Trophoblast cell (in vitro differentiated cells and primary cell): Measurements from ENCODE around the gene ZNF423.

Experiments
- DNase-seq, 2 donors: peaks; one replicate each; pipeline ENCODE4 v3.0.0-alpha.2; 2016
- H2AFZ ChIP-seq: 2 replicates; pipeline ENCODE4 v1.6.1; 2013; ENCODE audit warnings: low read length, moderate library complexity, mild to moderate bottlenecking; ENCODE audit not compliant: insufficient read depth, poor library complexity
- H2AK5ac ChIP-seq: 2 replicates; pipeline ENCODE4 v1.6.1; 2013; ENCODE audit warnings: mild to moderate bottlenecking, low read length
- H2BK120ac ChIP-seq: 2 replicates; pipeline ENCODE4 v1.6.1; 2013; ENCODE audit warnings: low read length, mild to moderate bottlenecking, moderate library complexity; ENCODE audit not compliant: insufficient read depth, poor library complexity
- H2BK12ac ChIP-seq: 2 replicates; pipeline ENCODE4 v1.6.1; 2013; ENCODE audit warnings: mild to moderate bottlenecking, low read length, moderate library complexity
- H2BK5ac ChIP-seq: 2 replicates; pipeline ENCODE4 v1.6.1; 2013; ENCODE audit warnings: low read length, low read depth, moderate library complexity, mild to moderate bottlenecking; ENCODE audit not compliant: poor library complexity
- H3K14ac ChIP-seq: 2 replicates; pipeline ENCODE4 v1.6.1; 2013; ENCODE audit warnings: mild to moderate bottlenecking, low read length
- H3K18ac ChIP-seq: 2 replicates; pipeline ENCODE4 v1.6.1; 2013; ENCODE audit warnings: mild to moderate bottlenecking, low read length
- H3K23ac ChIP-seq: 2 replicates; pipeline ENCODE4 v1.6.1; 2013; ENCODE audit warnings: low read length
- H3K27ac ChIP-seq: 2 replicates; pipeline ENCODE4 v1.5.1; 2013; ENCODE audit warnings: low read depth, mild to moderate bottlenecking, inconsistent platforms, low read length, moderate library complexity
- H3K27me3 ChIP-seq: 2 replicates; pipeline ENCODE4 v1.6.1; 2013; ENCODE audit warnings: inconsistent platforms, mild to moderate bottlenecking, low read length, moderate library complexity; ENCODE audit not compliant: insufficient read depth
- H3K36me3 ChIP-seq, 2 experiments: 1 replicate in 1 of 2; 2 replicates in 1 of 2; pipeline ENCODE4 v1.6.1; 2013; ENCODE audit warnings: low read length in 2 of 2, mild to moderate bottlenecking in 2 of 2, moderate library complexity in 1 of 2; ENCODE audit not compliant: insufficient read depth in 2 of 2, control insufficient read depth in 1 of 2
- H3K4ac ChIP-seq: 2 replicates; pipeline ENCODE4 v1.6.1; 2013; ENCODE audit warnings: low read depth, mild to moderate bottlenecking, low read length, moderate library complexity
- H3K4me1 ChIP-seq, 2 experiments: 1 replicate in 1 of 2; 2 replicates in 1 of 2; pipeline ENCODE4 v1.6.1; 2013; ENCODE audit warnings: low read length in 2 of 2, mild to moderate bottlenecking in 2 of 2, moderate library complexity in 1 of 2; ENCODE audit not compliant: insufficient read depth in 2 of 2, control insufficient read depth in 1 of 2
- H3K4me2 ChIP-seq: 2 replicates; pipeline ENCODE4 v1.6.1; 2013; ENCODE audit warnings: inconsistent platforms, mild to moderate bottlenecking, low read length, moderate library complexity
- H3K4me3 ChIP-seq: 2 replicates; pipeline ENCODE4 v1.5.1; 2013; ENCODE audit warnings: mild to moderate bottlenecking, low read depth, low read length, inconsistent platforms
- H3K79me1 ChIP-seq: one replicate; pipeline ENCODE4 v1.6.1; 2013; ENCODE audit warnings: low read length
- H3K79me2 ChIP-seq: 2 replicates; pipeline ENCODE4 v1.6.1; 2013; ENCODE audit warnings: low read length, mild to moderate bottlenecking; ENCODE audit not compliant: control insufficient read depth, insufficient read depth, poor library complexity
- H3K9ac ChIP-seq: 2 replicates; pipeline ENCODE4 v1.6.1; 2013; ENCODE audit warnings: mild to moderate bottlenecking, low read length
- H3K9me3 ChIP-seq: 2 replicates; pipeline ENCODE4 v1.6.1; 2013; ENCODE audit warnings: low read depth, mild to moderate bottlenecking, control low read depth, inconsistent platforms, low read length; ENCODE audit not compliant: insufficient read depth
- H4K12ac ChIP-seq: 2 replicates; pipeline ENCODE4 v1.6.1; 2013; ENCODE audit warnings: low read depth, mild to moderate bottlenecking, low read length, moderate library complexity
- H4K8ac ChIP-seq: 2 replicates; pipeline ENCODE4 v1.6.1; 2013; ENCODE audit warnings: low read depth, mild to moderate bottlenecking, low read length, moderate library complexity
- H4K91ac ChIP-seq: one replicate; pipeline ENCODE4 v1.6.1; 2013; ENCODE audit warnings: low read depth, mild to moderate bottlenecking, low read length, moderate library complexity
- WGBS: extraction: QIAGEN DNeasy Blood & Tissue Kit; methylation state at CpG from one replicate; pipeline ENCODE4 v1.1.7; 2013; ENCODE audit warnings: missing lambda C conversion rate; ENCODE audit not compliant: insufficient read length, insufficient coverage; ENCODE audit errors: extremely low coverage; 5-methylcytosine and 5-hydroxymethylcytosine counted together

The ZNF423 gene

DNA sequence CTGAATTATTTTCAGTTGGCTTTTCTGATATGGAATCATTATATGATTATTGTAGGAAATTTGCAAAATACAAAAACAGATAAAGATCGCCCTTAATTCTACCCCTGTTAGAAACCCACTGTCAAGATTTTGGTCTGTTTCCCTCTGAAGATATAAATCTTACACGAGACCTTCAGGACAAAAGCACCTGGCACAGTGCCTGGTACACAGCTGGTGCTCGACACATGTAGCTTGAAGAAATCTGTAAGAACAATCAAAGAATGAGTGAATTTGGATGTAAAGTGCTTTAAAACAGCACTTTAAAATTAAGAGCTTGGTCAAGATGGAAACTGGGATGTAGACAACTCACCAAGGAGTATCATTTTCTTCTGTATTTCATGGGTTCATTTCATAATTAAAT, 301.2 kb downstream of the ZNF423 start:
- H3K79me1 ChIP-seq, result no peaks in the 10 kb centered on the region
- no peak overlapping the region for H3K4me3 ChIP-seq
- H3K9ac ChIP-seq, result no peak overlapping the region
- no peak overlapping the region for H2AFZ ChIP-seq
- no peak for DNase-seq
- no peaks in the 10 kb centered on the region for H3K27me3 ChIP-seq
- H3K4me1 ChIP-seq, result peaks cover 0 to 4% of the 10 kb centered on the region in 2 experiments
- no peak overlapping the region for H2BK5ac ChIP-seq
- no peak overlapping the region for H3K14ac ChIP-seq
- H4K91ac ChIP-seq, result no peak overlapping the region
- no peaks in the 10 kb centered on the region for H3K79me2 ChIP-seq
- no peak overlapping the region for H3K4ac ChIP-seq
- H3K23ac ChIP-seq, result no peak overlapping the region
- H3K9me3 ChIP-seq, result no peaks in the 10 kb centered on the region
- H3K4me2 ChIP-seq, result no peak overlapping the region
- no peak overlapping the region for H3K18ac ChIP-seq
- no CpG with 5 or more reads among the region's 3 CpGs for WGBS
- H4K8ac ChIP-seq, result no peak overlapping the region
- H2BK12ac ChIP-seq, result no peak overlapping the region
- H4K12ac ChIP-seq, result no peak overlapping the region
- no peaks in the 10 kb centered on the region for H3K36me3 ChIP-seq
- H2AK5ac ChIP-seq, result no peak overlapping the region
- no peak overlapping the region for H3K27ac ChIP-seq
- no peak overlapping the region for H2BK120ac ChIP-seq

DNA sequence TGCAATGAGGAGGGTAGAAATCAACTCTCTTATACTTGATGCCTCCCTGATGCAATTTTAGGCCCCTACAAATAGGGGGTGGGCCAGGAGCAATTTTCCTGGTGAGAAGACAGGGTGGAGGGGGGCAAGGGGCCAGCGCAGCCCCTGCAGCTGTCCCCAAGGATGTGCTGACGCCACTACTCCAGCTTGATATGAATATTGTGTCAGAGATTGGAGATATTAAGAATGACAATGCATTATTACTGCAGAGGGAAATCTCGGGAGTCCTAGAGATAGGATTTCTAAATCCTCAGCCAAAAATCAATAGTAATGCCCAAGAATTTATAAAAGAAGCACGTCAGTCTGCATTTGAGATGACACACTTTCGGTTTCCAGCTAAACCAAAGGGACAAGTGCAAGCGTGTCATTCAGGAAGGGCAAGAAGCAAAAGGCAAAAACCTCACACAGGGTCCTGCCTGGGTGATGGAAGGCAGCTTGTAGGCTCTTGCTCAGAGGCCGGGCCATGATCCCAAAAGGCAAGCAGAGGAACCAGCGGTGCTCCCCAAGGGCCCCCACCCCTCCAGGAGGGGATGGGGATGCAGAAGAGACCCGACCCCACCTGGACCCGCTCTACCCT, 303.5 kb downstream of the ZNF423 start:
- Histone ChIP-seq H3K79me2 (no peaks in the 10 kb centered on the region), H2BK12ac (no peak overlapping the region), H4K91ac (no peak overlapping the region), H3K36me3 (no peaks in the 10 kb centered on the region), H3K23ac (no peak overlapping the region), H3K4me1 (peaks cover 0 to 4% of the 10 kb centered on the region in 2 experiments), H3K4ac (no peak overlapping the region), H3K27ac (no peak overlapping the region), H2AFZ (no peak overlapping the region), H2BK120ac (no peak overlapping the region), H3K4me2 (no peak overlapping the region), H2BK5ac (no peak overlapping the region), H3K9ac (no peak overlapping the region), H4K12ac (no peak overlapping the region), H3K79me1 (no peaks in the 10 kb centered on the region), H4K8ac (no peak overlapping the region), H3K27me3 (no peaks in the 10 kb centered on the region), H2AK5ac (no peak overlapping the region), H3K9me3 (no peaks in the 10 kb centered on the region), H3K14ac (no peak overlapping the region), H3K4me3 (no peak overlapping the region), H3K18ac (no peak overlapping the region)
- no peak for DNase-seq
- WGBS, result no CpG with 5 or more reads among the region's 10 CpGs

GRCh38 chr16:49550666-49551065, 305.2 kb downstream of the ZNF423 start:
- Histone ChIP-seq H3K36me3 (no peaks in the 10 kb centered on the region), H3K9ac (no peak overlapping the region), H3K4me2 (no peak overlapping the region), H3K4ac (no peak overlapping the region), H3K79me2 (no peaks in the 10 kb centered on the region), H4K91ac (no peak overlapping the region), H3K9me3 (no peaks in the 10 kb centered on the region), H2BK120ac (no peak overlapping the region), H2BK5ac (no peak overlapping the region), H4K8ac (no peak overlapping the region), H2AK5ac (no peak overlapping the region), H3K4me1 (no peaks in the 10 kb centered on the region), H3K79me1 (no peaks in the 10 kb centered on the region), H3K14ac (no peak overlapping the region), H2AFZ (no peak overlapping the region), H3K27me3 (no peaks in the 10 kb centered on the region), H3K27ac (no peak overlapping the region), H2BK12ac (no peak overlapping the region), H3K18ac (no peak overlapping the region), H3K23ac (no peak overlapping the region), H4K12ac (no peak overlapping the region), H3K4me3 (no peak overlapping the region)
- WGBS, result no CpG with 5 or more reads among the region's 6 CpGs
- DNase-seq, result no peak

- Histone ChIP-seq H3K36me3 (no peaks in the 10 kb centered on the region), H3K9ac (no peak overlapping the region), H2AK5ac (no peak overlapping the region), H4K12ac (no peak overlapping the region), H3K4me1 (no peaks in the 10 kb centered on the region), H3K4me2 (no peak overlapping the region), H4K8ac (no peak overlapping the region), H3K4me3 (no peak overlapping the region), H4K91ac (no peak overlapping the region), H2BK120ac (no peak overlapping the region), H3K27ac (no peak overlapping the region), H2AFZ (no peak overlapping the region), H3K27me3 (no peaks in the 10 kb centered on the region), H3K14ac (no peak overlapping the region), H2BK12ac (no peak overlapping the region), H3K4ac (no peak overlapping the region), H3K18ac (no peak overlapping the region), H3K23ac (no peak overlapping the region), H3K79me2 (no peaks in the 10 kb centered on the region), H2BK5ac (no peak overlapping the region), H3K79me1 (no peaks in the 10 kb centered on the region), H3K9me3 (no peaks in the 10 kb centered on the region)
- DNase-seq, result no peak
- no CpG with 5 or more reads among the region's 5 CpGs for WGBS
These were observed 305.8 kb downstream of the ZNF423 start for GRCh38 chr16:49550140-49550539.
